ENCODE measurements around the gene GALNT15.

Gene GALNT15, protein sequence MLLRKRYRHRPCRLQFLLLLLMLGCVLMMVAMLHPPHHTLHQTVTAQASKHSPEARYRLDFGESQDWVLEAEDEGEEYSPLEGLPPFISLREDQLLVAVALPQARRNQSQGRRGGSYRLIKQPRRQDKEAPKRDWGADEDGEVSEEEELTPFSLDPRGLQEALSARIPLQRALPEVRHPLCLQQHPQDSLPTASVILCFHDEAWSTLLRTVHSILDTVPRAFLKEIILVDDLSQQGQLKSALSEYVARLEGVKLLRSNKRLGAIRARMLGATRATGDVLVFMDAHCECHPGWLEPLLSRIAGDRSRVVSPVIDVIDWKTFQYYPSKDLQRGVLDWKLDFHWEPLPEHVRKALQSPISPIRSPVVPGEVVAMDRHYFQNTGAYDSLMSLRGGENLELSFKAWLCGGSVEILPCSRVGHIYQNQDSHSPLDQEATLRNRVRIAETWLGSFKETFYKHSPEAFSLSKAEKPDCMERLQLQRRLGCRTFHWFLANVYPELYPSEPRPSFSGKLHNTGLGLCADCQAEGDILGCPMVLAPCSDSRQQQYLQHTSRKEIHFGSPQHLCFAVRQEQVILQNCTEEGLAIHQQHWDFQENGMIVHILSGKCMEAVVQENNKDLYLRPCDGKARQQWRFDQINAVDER

DNA sequence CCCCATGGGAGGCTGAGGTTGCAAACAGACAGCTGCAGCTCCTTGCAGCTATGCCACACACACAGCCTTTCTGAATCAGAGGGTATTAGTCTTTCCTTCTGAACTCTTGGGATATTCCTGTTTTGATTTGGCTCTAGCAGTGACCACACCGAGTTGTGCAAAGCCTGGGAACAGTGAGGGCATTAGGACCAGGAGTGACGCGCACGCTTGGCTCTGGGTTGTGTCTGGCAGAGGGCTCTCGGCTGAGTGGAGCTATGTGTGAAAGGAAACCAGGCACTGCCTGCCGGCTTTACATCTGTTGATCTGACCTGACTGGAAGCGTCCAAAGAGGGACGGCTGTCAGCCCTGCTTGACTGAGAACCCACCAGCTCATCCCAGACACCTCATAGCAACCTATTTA lies at the start of gene GALNT15:
TSS of gene GALNT15 (plus strand) at position 292 of the 400 bp plus-strand sequence. CDS start 472 bp downstream, outside the sequence.
- no peak for DNase-seq (ENCODE audit: low read depth in 2 of 2)

DNA sequence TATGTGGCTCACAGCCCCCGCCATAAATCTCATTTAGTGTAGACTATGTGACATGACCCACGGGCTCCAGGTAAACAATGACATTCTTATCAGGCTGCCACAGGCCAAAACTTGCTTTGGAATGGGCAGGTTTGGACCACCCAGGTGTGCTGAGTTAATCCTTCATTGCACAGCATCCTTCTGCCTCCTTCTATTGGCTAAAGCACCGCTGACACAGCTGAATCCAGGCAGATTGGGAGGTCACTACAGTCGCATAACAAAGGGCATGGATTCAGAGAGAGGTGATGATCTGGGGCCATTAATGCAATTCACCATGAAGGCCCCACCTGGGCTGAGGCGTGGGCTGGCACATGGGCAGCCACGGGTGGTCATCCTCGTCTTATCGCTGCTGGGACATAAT lies 47.8 kb upstream of the GALNT15 start:
- DNase-seq (ENCODE audit: low read depth in 2 of 2): no peak

DNA sequence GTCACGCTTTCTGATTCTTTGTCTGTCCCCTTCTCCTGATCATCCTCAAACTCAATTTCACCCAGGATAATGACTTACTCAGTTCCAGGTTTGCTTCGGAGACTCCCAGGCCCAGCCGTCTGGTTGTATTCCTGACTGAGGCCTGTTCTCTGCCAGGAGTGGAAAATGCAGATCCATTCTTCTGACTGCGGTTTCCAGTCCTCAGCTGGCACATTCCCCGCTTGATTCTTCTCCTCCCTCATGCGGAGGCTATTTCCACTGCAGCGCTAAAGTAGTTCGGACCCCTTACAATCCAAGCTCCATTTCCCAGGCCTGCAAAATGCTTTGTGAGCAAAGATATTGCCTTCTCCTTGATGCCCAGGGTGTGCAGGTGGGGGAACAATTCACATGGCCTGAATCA lies 47.2 kb upstream of the GALNT15 start:
- DNase-seq (ENCODE audit: low read depth in 2 of 2): no peak

DNA sequence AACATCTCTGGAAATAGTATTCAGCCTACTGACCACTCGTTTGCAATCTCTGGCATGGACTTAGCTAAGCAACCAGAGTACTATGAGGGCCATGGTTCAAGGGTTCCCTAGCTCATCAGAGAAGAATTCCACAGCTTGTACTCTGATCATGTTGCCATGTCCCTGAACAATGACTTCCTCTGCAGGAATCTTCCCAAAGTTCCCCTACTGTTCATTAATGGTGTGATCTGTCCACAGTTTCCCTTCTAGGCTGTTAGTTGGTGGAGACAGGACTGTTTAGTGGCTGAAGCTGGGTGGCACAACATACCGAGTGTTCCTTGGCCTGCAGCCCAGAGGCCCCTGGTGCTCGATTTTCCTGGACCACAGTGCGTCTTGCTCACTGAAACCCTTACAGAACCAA lies 44.4 kb upstream of the GALNT15 start:
- DNase-seq (ENCODE audit: low read depth in 2 of 2): no peak

DNA sequence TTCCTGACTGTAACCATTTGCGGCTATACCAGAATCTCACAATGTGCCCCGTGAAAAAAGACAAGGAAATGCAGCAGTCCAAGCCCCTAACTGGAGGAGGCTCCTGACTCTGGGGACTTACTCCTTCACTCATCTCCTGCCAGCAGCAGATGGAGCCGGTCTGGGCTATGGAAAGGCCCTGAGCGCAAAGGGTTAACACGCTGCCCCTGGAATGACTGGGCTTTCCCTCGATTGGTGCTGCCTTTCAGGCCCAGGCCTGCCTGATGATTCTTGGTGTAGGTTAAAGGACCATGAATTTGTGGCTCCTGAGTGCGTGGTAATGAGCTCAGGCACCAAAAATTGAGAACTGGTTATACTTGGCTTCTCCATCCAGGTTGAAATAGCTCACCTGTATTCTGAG lies 42.3 kb upstream of the GALNT15 start:
- DNase-seq (ENCODE audit: low read depth in 2 of 2): no peak

DNA sequence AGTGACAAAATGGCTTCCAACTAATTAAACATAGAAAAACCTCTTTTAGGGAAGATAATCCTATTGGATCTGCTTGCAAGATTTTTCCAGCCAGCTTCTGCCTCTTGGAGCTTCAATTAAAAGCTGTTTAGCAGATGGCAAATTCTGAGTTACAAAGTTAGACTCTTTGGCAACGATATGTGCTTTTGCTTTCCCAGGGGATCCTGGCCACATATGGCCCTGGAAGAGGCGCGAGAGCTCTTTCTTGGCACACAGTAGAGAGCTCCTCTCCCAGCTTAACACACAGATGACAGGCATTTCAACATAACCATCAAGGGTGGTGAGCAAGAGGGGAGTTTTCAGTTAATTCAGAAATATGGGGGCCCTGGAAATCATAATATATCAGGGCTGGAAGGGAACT lies 41.6 kb upstream of the GALNT15 start:
- DNase-seq (ENCODE audit: low read depth in 2 of 2): no peak

DNA sequence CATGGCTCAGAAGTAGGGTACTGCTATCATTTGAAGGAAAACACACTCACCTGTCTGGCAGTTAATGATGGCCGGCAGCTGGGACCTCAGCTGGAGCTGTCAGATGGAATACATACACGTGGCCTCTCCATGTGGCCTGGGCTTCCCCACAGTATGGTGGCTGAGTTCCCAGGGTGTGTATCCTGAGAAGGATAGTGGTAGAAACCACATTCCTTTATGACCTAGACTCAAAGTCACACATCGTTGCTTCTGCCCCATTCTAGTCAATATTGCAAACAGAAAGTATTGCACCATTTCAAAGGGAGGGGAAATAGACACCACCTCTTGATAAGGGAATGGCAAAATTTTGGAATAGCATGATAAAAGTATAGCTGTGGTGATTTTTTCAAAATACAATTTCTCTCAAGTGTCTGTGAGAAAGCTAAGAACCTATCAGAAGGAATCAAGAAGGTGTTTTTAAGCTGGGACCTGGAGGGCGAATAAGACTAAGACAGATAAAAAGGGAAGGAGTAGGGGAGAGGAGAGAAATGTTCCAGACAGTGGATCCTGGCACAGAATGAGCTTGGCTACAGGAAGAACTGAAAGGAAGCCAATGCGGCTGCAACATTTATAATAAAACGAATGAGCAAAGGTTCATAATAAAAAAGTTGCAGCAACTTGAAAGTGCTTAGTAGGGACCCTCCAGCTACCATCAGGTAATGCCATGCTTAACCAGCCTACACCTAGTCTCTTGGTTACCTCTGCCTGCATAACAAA lies 40.1 kb upstream of the GALNT15 start:
- DNase-seq (ENCODE audit: low read depth in 2 of 2): no peak

DNA sequence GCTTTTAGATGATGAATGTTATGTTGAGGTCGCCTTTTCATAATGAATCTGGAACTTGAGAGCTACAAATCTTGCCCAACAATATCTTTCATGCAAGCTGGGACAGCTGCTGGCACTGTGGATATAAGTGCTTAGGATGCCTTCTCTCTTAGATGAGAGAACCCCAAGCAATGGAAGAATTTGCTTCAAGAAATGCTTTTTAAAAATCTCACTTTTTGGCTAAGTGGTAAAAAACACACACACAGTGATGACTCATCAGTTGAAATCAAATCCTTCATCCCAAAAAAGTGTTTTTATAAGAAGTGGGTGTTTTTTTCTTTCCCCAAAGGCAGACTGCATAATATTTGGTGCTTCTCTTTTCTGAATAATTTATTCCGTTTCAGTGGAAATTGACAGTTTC lies 38.4 kb upstream of the GALNT15 start:
- DNase-seq (ENCODE audit: low read depth in 2 of 2): no peak

DNA sequence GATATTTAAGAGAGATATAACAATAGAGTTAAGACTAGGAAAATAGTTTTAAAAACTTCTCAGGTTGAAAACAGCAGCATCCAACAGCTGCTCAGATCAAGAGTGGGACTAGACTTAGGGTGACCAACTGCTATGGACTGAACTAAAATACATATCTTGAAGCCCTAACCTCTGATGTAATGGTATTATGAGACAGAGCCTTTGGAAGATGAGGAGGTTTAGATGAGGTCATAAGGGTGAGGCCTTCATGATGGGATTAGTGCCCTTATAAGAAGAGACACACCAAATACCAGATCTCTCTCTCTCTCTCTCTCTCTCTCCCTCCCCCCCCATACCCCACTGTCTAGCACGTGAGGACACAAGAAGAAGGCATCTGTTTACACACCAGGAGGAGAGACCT lies 37.4 kb upstream of the GALNT15 start:
- DNase-seq (ENCODE audit: low read depth in 2 of 2): no peak

DNA sequence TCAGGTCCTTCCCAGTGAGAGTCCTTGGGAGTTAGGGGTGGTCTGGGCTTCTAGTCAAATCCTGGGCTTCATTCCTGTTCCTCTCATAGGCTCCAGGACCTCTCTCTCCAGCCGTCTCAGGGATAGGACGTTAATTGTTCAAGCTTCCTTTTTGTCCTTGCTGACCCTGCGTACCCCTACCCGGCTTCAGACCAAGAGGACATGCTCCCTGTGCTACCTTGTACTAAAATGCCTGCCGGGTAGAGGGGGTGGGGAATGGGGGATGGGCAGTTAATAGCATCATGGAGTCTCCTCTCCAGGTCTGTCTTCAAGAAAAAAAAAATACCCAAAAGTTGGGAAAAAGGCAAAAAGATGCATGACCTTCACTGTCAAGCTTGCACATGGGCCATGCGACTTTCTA lies 36.5 kb upstream of the GALNT15 start:
- DNase-seq (ENCODE audit: low read depth in 2 of 2): no peak

DNA sequence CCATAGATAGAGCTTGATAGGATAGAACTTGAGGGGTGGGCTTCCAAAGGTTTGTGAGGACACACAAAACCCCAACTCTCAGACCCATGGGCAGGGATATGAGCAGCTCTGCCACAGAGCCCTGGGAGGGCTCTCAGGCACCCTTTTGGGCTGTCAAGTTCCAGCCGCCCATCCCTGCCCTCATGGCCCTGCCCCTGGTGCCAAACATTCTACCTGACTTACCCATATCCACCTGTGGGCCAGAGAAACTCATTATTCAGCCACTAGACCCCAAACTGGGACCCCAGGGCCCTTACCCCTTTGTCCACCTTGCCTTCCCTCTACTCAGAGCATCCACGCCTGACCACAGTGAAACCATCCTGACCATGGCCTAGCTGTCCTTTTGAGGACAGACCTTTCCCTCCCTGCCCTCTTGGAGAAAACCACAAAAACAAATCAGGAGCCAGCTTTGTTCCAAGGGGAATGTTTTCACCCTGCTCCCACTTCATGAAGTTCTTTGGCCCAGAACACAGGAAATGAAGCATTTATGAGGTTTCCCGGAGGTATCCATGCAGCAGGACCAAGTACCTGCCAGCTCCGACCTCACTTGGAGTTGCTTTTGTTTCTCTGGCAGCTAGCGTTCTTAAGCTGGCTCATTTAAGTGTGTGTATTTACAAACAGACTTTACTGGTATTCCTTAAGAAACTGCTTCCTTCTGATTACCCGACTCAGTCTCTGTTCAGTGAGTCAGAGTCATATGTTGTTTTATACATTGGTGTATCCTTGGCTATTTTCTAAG lies 34.2 kb upstream of the GALNT15 start:
- no peak for DNase-seq (ENCODE audit: low read depth in 2 of 2)

DNA sequence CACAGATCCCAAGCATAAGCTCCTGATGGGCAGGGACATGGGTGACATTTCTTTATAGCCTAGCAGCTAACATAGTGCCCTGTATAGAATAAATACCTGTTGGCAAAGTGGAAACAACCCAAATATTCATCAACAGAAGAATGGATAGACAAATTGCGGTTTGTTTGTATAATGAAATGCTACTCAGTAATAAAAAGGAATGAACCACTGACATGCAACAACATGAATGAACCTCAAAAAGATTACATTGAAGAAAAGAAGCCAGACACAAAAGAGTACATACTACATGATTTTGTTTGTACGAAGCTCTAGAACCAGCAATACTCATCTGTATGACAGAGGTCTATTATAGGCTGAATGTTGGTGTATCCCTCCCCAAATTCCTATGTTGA lies 33.6 kb upstream of the GALNT15 start:
- DNase-seq (ENCODE audit: low read depth in 2 of 2): no peak

DNA sequence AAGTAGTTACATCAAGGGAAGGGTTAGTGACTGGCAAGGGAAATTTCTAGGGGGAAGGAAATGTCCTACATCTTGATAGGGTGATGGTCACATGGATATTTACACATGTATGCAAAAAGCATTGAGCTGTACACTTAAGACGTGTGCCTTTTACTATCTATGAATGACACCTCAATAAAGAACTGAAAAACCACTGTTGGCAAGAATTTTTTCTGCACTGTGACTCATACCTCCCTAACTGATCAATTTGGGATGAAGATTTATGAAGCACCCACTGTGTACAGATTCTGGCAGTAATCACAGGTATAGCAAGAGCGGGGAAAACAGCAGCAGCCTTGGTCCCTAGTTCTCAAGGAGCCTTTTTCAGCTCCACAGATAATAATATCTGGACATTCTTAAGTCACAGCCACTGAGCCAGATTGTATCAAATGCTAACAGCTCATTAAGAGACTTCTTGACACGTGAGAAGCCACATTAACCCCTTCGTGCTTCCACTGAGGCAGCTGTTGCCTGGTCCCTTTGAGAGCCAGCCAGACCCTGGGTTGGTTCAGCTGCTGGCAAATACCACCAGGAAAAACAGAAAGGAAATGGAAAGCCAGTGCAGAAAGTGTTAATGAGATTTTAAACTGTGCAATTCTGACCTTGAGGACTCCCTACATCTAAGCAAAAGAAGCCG lies 32.0 kb upstream of the GALNT15 start:
- no peak for DNase-seq (ENCODE audit: low read depth in 2 of 2)

DNA sequence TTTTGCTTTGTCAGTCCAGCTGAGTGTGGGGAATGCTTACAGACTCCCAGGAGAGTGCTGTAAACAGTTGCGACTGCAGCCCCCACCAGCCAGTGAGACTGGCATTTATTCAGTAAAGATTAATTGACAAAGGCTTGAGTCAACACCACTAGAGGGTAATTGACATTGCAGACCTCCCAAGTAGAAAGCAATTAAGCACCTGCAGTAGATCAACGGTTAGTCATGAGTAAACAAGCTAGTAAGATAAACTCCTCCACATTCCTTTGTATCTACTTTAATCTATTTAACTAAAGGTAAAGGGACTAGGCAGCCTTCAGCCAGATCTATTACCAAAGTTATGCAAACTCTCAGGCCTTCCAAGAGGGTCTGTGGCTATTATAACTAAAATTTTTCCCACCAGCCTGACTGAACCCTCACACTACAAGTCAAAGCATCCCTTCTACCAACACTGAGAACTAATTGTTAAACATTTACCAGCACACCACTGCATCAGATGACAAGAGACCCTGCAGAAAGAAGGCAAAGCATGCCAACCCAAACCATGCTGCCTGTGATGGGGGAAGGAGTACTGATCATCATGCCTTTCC lies 30.5 kb upstream of the GALNT15 start:
- no peak for DNase-seq (ENCODE audit: low read depth in 2 of 2)

DNA sequence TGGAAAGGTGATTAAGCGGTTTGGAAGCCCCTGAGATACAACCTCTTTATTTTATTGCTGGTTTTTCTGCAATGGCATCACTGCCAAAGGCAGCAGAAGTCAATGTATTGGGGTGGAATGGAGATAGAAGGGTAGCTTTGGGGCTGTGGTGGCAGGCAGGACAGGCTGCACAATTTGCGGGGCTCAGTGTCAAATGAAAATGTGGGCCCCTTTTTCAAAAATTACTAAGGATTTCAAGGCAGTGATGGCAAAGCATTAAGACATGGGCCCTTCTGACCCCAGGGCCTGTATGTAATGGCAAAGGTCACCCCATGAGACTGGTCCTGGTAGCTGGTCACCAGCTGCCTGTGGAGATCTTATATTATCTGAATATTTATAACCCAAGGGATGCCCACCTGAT lies 29.3 kb upstream of the GALNT15 start:
- no peak for DNase-seq (ENCODE audit: low read depth in 2 of 2)

DNA sequence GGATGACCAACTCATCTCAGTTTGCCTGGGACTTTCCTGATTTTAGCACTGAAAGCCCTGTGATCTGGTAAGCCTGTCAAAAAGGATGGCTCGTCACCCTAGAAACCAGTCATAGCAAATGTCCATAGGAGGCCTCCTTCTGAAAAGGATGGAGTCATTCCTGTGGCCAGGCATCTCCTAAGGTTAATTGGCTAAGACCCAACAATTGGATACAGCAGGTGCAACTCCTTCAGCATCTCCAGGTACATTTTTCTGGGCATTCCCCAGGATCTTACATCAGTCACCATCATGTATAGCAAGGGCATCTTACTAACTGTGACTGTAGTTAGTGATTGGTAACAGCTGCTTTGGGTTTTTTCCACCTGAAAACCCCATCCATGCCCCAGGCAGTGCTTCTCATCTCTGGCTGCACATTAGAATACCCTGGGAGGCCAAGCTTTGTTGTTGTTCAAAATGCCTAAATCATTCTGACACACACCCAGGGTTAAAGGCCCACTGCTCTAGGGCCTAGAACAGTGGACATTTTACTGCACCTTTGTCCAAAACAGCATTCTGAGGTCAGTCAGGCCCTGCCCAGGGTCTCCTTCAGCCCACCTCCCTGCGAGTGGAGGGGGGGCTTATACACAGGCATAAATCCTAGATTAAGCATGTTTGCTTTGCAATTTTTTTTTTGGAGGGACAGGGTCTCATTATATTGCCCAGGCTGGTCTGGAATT lies 28.3 kb upstream of the GALNT15 start:
- DNase-seq (ENCODE audit: low read depth in 2 of 2): no peak

DNA sequence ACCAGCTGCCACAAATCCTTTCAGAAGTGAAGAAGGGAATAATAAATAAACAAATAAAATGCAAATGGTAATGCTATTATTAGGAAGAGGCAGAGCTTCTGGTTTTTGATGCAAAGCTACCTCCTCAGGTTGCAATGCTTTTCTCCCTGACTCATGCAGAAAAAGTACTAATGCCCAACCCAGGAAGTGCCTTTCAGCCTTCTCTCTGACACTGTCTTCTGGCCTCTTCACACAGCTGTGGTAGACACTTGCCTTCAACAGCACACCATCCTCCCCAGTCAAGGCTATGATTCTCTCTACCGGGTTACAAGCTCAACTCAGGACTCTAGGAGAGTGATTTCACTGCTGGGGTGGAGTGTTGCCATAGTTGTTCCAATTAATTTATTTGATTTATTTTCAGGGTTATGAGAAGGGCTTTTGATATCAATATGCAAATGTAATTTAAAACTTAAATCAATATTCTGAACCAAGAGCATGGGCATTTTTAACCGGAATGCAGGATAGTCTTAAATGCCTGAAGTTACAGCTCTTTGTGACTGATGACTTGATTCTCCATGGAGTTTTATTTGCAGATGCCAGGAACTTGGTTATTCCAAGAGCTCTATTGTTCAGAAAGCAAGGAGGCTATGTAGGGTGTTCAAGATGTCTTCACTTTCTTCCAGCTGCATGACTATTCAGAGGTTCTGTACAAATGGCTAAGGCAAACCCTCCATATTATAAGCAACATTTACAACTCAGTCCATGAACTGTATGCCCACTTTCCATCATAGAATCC lies 27.1 kb upstream of the GALNT15 start:
- no peak for DNase-seq (ENCODE audit: low read depth in 2 of 2)

DNA sequence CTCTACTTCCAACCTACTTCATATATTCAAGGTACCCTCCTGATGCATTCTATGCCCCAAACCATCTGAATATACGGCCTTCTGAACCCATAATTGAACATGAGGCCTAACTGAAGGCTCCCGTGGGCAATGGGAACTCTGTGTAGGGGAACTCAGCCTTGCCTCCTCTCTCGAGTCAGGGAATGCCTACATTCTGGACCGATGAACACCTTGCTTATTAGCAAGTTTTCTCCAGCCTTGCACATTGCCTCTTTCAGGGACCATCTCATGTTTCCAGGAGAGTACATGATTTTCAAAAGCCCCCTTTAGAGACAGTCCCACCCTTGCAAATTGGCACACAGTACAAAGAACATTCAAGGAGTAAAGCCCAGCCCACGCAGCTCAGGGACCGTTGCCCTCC lies 26.3 kb upstream of the GALNT15 start:
- no peak for DNase-seq (ENCODE audit: low read depth in 2 of 2)

DNA sequence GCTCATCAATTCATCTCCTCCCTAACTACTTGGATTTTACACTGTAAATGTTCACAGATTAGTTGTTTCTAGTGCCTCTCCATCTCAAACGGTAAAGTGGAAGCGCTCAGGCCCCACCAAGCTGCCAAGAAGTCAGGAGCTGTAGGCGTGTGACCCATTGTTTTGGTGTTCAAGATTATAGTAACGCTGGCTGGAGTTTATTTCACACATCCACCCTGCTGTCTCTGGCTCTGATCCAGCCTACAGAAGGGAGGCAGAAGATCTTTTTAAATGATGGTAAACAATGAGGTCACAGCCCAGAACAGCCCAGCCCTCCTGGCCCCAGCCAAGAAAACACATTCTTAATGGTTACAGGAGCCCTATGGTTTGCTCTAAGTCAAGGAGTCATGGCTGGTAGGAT lies 25.7 kb upstream of the GALNT15 start:
- DNase-seq (ENCODE audit: low read depth in 2 of 2): no peak

DNA sequence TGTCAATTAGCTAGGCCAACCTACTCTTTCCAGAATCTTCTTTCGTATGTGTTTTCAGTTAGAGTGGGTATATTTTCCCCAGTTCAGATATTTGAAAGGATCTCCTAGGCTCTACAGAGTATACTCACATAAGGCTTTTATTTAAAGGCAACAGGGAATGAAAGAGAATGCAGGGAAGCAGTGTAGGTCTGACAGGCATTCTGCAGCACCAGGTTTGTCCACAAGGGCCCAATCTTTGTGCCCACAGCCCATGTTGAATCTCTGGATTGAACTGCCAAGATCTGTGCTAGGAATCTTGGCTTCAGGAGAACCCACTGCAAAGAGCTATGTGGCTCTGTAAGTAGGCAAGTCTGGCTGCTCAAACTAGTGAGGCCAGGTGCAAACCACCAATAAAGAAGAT lies 24.2 kb upstream of the GALNT15 start:
- DNase-seq (ENCODE audit: low read depth in 2 of 2): no peak

All from stimulated activated CD8-positive, alpha-beta memory T cell treated with anti-CD3 and anti-CD28 coated beads, Interleukin-15, amount 100 ng/mL, for 4 hours (primary cell).